ENCODE data around the gene TEX44. TPM values are rescaled to one million over a fixed set of nuclear protein-coding genes. Genes with fewer than 3 reads are reported as not detected.

The TEX44 gene
- total RNA-seq, 2 experiments from 2014 or later = not detected

- Mint-ChIP-seq H3K9me3 (peaks cover 10% of the 10 kb centered on the region), H3K4me1 (ENCODE audit: low read depth) (no peaks in the 10 kb centered on the region), H3K27me3 (no peaks in the 10 kb centered on the region), H3K36me3 (ENCODE audit: low read depth) (peaks cover 9% of the 10 kb centered on the region), H3K4me3 (no peak overlapping the region), H3K27ac (no peak overlapping the region)
- CTCF ChIA-PET = interaction anchor here (1.8 to 2.1 kb wide), 2 partner anchors 39 to 75 kb away, joined by 5 to 13 read pairs; no protein-coding TSS in a partner anchor
- Histone ChIP-seq H3K4me3 (ENCODE audit: low read length) (no peak overlapping the region), H3K27ac (ENCODE audit: low read depth in 1 of 2, low read length in 2 of 2) (no peak overlapping the region), H3K4me1 (ENCODE audit: insufficient read depth, low read length) (peaks cover 23% of the 10 kb centered on the region), H3K9me3 (ENCODE audit: control insufficient read depth in 1 of 2, insufficient read depth in 1 of 2, low read length in 2 of 2) (peaks cover 0 to 12% of the 10 kb centered on the region in 2 experiments), H3K36me3 (ENCODE audit: insufficient read depth, low read length) (no peaks in the 10 kb centered on the region), H3K27me3 (ENCODE audit: control insufficient read depth in 1 of 2, insufficient read depth in 2 of 2, low read length in 2 of 2) (no peaks in the 10 kb centered on the region)
- ATAC-seq (ENCODE audit: poor library complexity) = no peak
- POLR2A ChIA-PET = no interaction called here
- intact Hi-C loops (cut with DNase I, micrococcal nuclease) = loop anchor here (2.0 to 5.0 kb wide), 2 partner anchors 38 to 330 kb away; no protein-coding TSS in a partner anchor
- DNase-seq = no peak
- no peak for TF ChIP-seq CTCF (IDR thresholded peaks at IDR 0.05)
Observed at GRCh38 chr2:231556981-231557380, 35.7 kb upstream of the TEX44 start.

GRCh38 chr2:231557571-231558217 is 35.0 kb upstream of the TEX44 start:
- Histone ChIP-seq H3K4me3 (ENCODE audit: low read length) (no peak overlapping the region), H3K27me3 (ENCODE audit: control insufficient read depth in 1 of 2, insufficient read depth in 2 of 2, low read length in 2 of 2) (no peaks in the 10 kb centered on the region), H3K36me3 (ENCODE audit: insufficient read depth, low read length) (no peaks in the 10 kb centered on the region), H3K27ac (ENCODE audit: low read depth in 1 of 2, low read length in 2 of 2) (no peak overlapping the region), H3K9me3 (ENCODE audit: control insufficient read depth in 1 of 2, insufficient read depth in 1 of 2, low read length in 2 of 2) (peaks cover 0 to 8% of the 10 kb centered on the region in 2 experiments), H3K4me1 (ENCODE audit: insufficient read depth, low read length) (peaks cover 23% of the 10 kb centered on the region)
- H3K27me3 Mint-ChIP-seq = no peaks in the 10 kb centered on the region
- no peaks in the 10 kb centered on the region for H3K4me1 Mint-ChIP-seq (ENCODE audit: low read depth)
- H3K27ac Mint-ChIP-seq = no peak overlapping the region
- ChIA-PET CTCF (interaction anchor here (1.0 to 2.1 kb wide), 2 partner anchors 24 to 75 kb away, joined by 3 to 13 read pairs; no protein-coding TSS in a partner anchor), POLR2A (interaction anchor here (0.6 to 1.5 kb wide), 4 partner anchors 40 to 398 kb away, joined by 3 to 5 read pairs (median 3); no protein-coding TSS in a partner anchor)
- peak; percentile 75 for TF ChIP-seq CTCF (IDR thresholded peaks at IDR 0.05)
- peaks cover 10% of the 10 kb centered on the region for H3K9me3 Mint-ChIP-seq
- H3K36me3 Mint-ChIP-seq (ENCODE audit: low read depth) = peaks cover 8% of the 10 kb centered on the region
- intact Hi-C loops (cut with DNase I, micrococcal nuclease) = loop anchor here (1.0 to 5.0 kb wide), 7 partner anchors 27 to 453 kb away; partner anchors contain the start of gene NMUR1 (in 1 of the 2)
- H3K4me3 Mint-ChIP-seq = no peak overlapping the region
- DNase-seq (peak; percentile 25 to 90 (median 51)), ATAC-seq (ENCODE audit: poor library complexity) (peak; percentile 97)

- Histone ChIP-seq H3K9me3 (ENCODE audit: control insufficient read depth in 1 of 2, insufficient read depth in 1 of 2, low read length in 2 of 2) (no peaks in the 10 kb centered on the region), H3K4me1 (ENCODE audit: insufficient read depth, low read length) (no peaks in the 10 kb centered on the region), H3K27ac (ENCODE audit: low read depth in 1 of 2, low read length in 2 of 2) (no peak overlapping the region), H3K36me3 (ENCODE audit: insufficient read depth, low read length) (no peaks in the 10 kb centered on the region), H3K4me3 (ENCODE audit: low read length) (no peak overlapping the region), H3K27me3 (ENCODE audit: control insufficient read depth in 1 of 2, insufficient read depth in 2 of 2, low read length in 2 of 2) (no peaks in the 10 kb centered on the region)
- DNase-seq = peak in 3 of 14 experiments; percentile 6 to 56 (median 46)
- ATAC-seq (ENCODE audit: poor library complexity) = no peak
- CTCF ChIA-PET = interaction anchor here (1.5 kb wide), 1 partner anchor 46 kb away, joined by 7 read pairs; no protein-coding TSS in a partner anchor
- TF ChIP-seq CTCF (IDR thresholded peaks at IDR 0.05) = no peak
- Mint-ChIP-seq H3K4me1 (ENCODE audit: low read depth) (no peaks in the 10 kb centered on the region), H3K27ac (no peak overlapping the region), H3K36me3 (ENCODE audit: low read depth) (no peaks in the 10 kb centered on the region), H3K9me3 (no peaks in the 10 kb centered on the region), H3K27me3 (no peaks in the 10 kb centered on the region), H3K4me3 (no peak overlapping the region)
- intact Hi-C loops (cut with DNase I, micrococcal nuclease) = no loop called here
- POLR2A ChIA-PET = interaction anchor here (1.0 kb wide), 1 partner anchor 49 kb away, joined by 3 read pairs; no protein-coding TSS in a partner anchor
Observed at GRCh38 chr2:231563378-231563961, 29.2 kb upstream of the TEX44 start.

Data from CD4-positive, alpha-beta T cell (primary cell).